KOPT-K1 (cell line): Measurements from ENCODE around the gene SBF2.
"Not testable (repeated sequence)": the region's sequence is repeated elsewhere in the genome, so short reads cannot be mapped to it uniquely, and the experiment has no call there.

Experiments
- H3K27ac ChIP-seq: fragments of 200-600 bp; sonication (generic); 2 replicates; pipeline ENCODE4 v1.5.1; 2016; ENCODE audit warnings: antibody characterized with exemption, mild to moderate bottlenecking, low read depth, low read length; ENCODE audit not compliant: poor library complexity, severe bottlenecking
- H3K36me3 ChIP-seq: fragments of 200-600 bp; sonication (generic); 2 replicates; pipeline ENCODE4 v1.5.1; 2017; ENCODE audit warnings: antibody characterized with exemption, mild to moderate bottlenecking, low read length, moderate library complexity; ENCODE audit not compliant: insufficient read depth
- H3K9me3 ChIP-seq: fragments of 200-600 bp; sonication (generic); 2 replicates; pipeline ENCODE4 v1.5.1; 2017; ENCODE audit warnings: antibody characterized with exemption, low read length, mild to moderate bottlenecking; ENCODE audit not compliant: insufficient read depth, poor library complexity, severe bottlenecking

The SBF2 gene

DNA sequence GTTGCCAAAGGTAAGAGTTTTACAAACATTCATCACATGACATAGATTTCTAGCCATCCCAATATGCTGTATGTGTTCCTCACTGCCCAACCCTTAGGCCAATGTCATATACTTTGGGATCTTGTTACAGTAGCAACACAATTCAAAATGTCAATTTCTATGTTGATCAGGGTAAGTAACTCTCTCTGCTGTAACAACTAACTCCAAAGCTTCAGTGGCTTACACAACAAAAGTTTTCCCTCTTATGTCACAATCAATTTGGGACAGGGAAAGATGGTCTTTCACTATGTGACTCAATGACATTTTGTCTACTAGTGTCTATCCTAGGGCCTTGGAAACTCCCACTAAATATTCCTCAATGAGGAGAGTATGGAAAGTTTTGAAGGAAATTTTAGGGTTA, 144.5 kb downstream of the SBF2 start:
- no peak overlapping the region for H3K27ac ChIP-seq
- H3K36me3 ChIP-seq = no peaks in the 10 kb centered on the region
- H3K9me3 ChIP-seq = peaks cover 5% of the 10 kb centered on the region

DNA sequence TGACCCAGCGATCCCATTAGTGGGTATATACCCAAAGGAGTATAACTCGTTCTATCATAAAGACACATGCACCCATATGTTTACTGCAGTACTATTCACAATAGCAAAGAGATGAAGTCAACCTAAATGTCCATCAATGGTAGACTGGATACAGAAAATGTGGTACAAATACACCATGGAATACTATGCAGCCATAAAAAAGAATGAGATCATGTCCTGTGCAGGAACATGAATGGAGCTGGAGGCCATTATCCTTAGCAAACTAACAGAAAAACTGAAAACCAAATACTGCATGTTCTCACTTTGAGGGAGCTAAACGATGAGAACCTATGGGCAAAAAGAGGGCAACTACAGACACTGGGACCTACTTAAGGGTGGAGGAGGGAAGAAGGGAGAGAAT, 146.8 kb downstream of the SBF2 start:
- no peaks in the 10 kb centered on the region for H3K36me3 ChIP-seq
- H3K9me3 ChIP-seq = peaks cover 5% of the 10 kb centered on the region
- no peak overlapping the region for H3K27ac ChIP-seq

DNA sequence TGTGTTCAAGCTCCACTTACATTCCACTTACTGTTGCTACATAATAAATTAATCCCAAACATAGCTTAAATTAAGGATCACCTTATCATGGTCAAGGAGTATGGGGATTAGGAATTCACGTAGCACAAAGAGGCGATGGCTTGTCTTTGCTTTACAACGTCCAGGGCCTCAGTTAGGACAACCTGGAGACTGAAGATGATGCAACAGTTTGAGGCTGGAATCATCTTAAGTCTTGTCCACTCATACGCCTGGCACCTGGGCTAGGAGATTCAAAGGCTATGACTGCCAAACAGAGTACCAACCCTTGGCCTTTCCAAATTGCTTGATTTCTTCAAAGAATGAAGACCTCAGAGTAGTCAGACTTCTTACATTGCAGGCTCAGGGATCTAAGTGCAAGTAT, 149.1 kb downstream of the SBF2 start:
- Histone ChIP-seq H3K9me3 (peaks cover 5% of the 10 kb centered on the region), H3K27ac (no peak overlapping the region), H3K36me3 (no peaks in the 10 kb centered on the region)

DNA sequence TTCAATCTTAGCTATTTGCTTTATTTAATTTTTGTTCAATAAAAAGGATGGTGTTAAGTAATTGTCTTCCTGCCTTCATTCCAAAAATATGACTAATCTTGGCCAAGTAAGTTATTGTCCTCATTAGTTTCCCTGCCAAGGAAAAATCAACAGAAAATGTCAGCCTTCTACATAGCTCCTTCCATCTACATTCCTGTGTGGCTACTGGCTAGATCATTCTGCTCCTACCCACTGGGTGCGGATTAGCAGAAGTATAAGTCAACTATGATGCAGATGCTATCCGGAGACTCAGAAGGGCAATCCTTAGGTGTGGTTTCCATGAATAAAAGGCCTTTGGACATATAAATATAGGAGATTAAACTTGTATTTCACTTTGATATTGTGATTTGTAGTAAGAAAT, 154.4 kb downstream of the SBF2 start:
- H3K27ac ChIP-seq = no peak overlapping the region
- no peaks in the 10 kb centered on the region for H3K36me3 ChIP-seq
- H3K9me3 ChIP-seq = peaks cover 17% of the 10 kb centered on the region

DNA sequence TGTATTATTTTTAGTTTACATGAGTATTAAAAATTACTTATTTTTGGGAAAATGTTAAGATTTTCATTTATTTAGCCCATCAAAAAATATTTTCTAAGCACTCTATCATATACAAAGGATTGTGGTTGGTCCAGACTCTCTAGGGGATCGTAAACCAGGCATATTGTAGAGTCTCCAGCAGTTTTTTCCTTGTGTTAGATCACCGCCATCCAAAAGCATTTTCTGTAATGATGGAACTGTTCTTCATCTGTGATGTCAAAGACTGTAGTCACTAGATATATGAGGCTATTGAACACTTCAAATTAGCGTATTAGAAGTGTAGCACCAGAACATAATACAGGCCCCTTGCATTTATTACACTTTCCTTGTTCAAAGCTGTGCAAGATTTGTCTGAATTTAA, 154.9 kb downstream of the SBF2 start:
- Histone ChIP-seq H3K36me3 (no peaks in the 10 kb centered on the region), H3K9me3 (peaks cover 22% of the 10 kb centered on the region), H3K27ac (no peak overlapping the region)

DNA sequence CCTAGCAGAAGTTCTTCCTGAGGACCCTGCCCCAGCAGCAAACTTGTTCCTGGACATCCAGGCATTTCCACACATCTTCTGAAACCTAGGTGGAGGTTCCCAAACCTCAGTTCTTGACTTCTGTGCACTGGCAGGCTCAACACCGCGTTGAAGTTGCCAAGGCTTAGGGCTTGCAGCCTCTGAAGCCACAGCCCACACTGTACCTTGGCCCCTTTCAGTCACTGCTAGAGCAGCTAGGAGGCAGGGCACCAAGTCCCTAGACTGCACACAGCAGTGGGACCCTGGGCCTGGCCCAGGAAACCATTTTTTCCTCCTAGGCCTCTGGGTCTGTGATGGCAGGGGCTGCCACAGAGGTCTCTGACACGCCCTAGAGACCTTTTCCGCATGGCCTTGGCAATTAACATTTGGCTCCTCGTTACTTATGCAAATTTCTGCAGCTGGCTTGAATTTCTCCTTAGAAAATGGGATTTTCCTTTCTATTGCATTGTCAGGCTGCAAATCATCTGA, 159.0 kb downstream of the SBF2 start:
- H3K36me3 ChIP-seq = no peaks in the 10 kb centered on the region
- H3K27ac ChIP-seq = no peak overlapping the region
- H3K9me3 ChIP-seq = peaks cover 22% of the 10 kb centered on the region

DNA sequence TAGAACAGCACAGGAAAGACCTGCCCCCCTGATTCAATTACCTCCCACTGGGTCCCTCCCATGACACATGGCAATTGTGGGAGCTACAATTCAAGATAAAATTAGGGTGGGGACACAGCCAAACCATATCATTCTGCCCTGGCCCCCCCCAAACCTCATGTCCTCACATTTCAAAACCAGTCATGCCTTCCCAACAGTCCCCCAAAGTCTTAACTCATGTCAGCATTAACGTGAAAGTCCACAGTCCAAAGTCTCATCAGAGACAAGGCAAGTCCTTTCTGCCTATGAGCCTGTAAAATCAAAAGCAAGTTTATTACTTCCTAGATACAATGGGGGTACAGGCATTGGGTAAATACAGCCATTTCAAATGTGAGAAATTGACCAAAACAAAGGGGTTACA, 159.8 kb downstream of the SBF2 start:
- not testable (repeated sequence) for H3K36me3 ChIP-seq, H3K27ac ChIP-seq
- H3K9me3 ChIP-seq = peaks cover 22% of the 10 kb centered on the region

DNA sequence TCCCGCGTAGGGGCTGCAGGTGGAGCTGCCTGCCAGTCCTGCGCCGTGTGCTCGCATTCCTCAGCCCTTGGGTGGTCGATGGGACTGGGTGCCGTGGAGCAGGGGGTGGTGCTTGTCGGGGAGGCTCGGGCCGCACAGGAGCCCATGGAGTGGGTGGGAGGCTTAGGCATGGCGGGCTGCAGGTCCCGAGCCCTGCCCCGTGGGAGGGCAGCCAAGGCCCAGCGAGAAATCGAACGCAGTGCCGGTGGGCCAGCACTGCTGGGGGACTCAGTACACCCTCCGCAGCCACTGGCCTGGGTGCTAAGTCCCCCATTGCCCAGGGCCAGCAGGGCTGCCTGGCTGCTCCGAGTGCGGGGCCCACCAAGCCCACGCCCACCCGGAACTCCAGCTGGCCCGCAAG, 160.8 kb downstream of the SBF2 start:
- not testable (repeated sequence) for H3K36me3 ChIP-seq, H3K27ac ChIP-seq
- H3K9me3 ChIP-seq = peaks cover 22% of the 10 kb centered on the region

DNA sequence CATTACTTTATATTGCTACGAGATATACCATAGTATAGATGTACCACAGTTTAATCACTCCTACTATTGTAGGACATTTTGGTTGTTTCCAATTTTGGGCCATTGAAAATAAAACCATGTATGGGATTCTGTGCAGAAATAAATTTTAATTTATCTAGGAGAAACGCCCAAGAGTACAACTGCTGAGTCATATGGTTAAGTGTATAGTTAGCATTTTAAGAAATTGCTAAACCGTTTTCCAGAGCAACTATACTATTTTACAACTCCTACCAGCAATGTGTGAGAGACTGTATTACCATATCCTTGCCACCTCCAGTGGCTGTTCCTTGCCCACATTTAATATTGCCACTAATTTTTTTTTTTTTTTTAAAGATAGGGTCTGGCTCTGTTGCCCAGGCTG, 163.1 kb downstream of the SBF2 start:
- peaks cover 18% of the 10 kb centered on the region for H3K9me3 ChIP-seq
- H3K36me3 ChIP-seq = no peaks in the 10 kb centered on the region
- no peak overlapping the region for H3K27ac ChIP-seq

DNA sequence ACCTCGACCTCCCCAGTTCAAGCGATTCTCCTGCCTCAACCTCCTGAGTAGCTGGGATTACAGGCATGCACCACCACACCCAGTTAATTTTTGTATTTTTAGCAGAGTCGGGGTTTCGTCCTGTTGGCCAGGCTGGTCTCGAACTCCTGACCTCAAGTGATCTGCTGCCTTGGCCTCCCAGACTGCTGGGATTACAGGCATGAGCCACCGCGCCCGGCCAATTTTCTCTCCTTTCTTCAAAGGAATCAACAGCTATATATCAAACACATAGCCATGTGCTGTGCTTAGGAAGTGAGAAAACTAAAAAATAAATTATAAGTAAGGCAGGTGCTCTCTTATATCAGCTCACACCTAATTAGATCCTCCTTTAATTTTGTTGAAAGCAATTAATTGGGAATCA, 164.8 kb downstream of the SBF2 start:
- not testable (repeated sequence) for H3K36me3 ChIP-seq, H3K27ac ChIP-seq, H3K9me3 ChIP-seq

DNA sequence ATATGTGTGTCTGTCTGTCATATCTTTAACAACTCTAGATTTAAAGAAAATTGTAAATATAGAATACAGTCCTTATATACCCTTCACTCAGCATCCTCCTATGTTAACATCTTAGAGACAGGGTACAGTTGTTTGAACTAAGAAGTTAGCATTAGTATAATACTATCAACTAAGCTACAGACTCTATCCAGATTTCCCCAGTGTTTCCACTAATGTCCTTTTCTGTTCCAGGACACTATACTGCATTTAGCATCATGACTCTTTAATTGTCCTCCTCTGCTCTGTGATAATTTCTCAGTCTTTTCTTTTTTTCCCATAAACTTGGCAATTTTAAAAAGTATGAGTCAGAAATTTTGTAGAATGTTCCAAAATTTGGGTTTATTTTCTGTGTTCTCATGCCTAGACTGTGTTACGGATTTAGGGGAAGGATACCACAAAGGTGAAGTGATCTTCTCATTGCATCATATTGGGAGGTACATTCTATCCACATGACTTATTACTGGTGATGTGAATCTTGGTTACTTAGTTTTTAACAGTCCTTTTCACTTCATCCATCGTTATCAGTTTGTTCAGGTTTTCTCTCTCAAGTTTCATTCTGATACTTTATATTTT, 168.4 kb downstream of the SBF2 start:
- no peaks in the 10 kb centered on the region for H3K36me3 ChIP-seq
- no peak overlapping the region for H3K27ac ChIP-seq
- no peaks in the 10 kb centered on the region for H3K9me3 ChIP-seq

DNA sequence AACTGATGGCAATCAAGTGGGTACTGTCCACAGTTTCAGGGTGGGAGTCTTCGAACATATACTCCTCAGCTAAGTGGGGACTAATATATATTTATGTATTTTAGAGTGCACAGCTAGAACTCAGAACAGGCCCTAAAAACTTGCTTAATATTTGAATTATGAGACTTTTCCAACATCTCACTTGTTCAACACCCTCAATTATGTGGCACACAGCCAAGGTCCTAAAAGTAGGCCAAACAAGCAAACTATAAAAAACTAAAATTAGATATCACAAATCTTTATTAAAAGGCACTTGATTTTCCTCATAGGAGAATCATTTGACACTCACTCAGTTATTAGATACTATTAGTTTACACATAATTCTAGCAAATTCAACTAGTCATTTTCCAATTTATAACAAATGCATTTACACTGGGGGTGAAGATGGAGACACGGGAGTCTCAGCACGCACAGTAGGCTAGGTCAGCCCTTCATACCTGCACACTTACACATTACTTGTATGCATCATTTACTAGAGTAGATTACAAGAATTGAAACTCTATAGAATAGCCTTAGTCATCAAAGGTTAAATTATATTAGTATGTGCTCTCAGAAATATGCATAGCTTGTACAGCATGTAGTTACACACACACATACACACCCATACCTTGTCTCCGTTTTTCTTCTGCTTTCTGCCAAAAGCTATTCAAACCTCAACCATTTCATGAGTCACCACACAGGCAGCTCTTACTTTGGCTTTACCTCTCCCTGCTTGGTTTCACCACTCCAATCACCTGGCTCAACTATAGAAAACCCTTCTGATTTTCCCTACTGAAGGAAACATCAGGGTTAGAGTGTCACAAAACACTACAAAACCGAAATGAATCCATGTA, 171.5 kb downstream of the SBF2 start:
- Histone ChIP-seq H3K9me3 (no peaks in the 10 kb centered on the region), H3K27ac (no peak overlapping the region), H3K36me3 (no peaks in the 10 kb centered on the region)

DNA sequence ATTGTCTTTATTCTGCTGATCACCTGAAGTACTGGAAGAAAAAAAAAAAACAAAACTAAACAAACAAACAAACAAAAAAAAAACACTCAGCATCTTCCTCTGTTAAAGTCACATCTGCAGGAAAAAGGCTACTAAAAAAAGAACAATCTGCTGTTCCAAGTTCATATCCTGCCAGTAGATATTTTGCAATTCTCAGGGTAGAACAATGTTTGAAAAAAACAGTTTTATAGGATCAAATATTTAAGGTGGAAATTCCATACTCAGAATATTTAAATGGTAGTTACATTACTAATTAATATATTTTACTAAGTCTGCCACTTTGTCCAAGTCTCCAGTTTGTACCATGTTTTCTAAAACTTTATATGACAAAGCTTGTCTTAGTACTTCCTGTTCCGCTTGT, 175.2 kb downstream of the SBF2 start:
- Histone ChIP-seq H3K36me3 (no peaks in the 10 kb centered on the region), H3K27ac (no peak overlapping the region), H3K9me3 (no peaks in the 10 kb centered on the region)

DNA sequence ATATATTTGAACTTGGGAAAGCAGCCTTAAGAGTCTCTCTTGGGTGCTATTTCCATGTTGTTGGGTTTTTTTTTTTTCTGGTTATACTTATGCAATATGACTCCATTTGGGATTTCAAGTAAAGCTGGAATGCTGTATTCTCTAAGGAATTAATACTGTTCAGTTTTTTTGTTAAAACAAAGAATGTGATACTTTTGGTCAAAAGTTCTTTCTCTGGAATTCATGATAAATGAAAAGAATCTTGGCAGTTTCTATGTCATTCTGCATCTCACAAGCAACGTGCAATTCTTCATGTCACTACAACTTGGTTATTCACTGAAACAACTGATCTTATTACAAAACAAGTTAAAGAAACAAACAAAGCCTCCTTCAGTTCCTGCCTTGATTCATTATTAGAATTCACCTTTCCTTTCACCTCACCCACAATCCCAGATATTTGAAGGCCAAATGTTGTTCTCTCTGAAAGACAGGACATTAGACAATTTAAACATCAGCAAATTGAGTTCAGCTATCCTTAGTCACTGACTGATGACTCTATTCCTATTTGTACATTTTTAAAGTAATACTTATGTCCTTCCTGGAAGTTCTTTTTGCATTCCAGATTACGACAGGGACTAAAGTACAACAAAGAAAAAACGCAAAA, 176.2 kb downstream of the SBF2 start:
- H3K9me3 ChIP-seq = no peaks in the 10 kb centered on the region
- no peaks in the 10 kb centered on the region for H3K36me3 ChIP-seq
- H3K27ac ChIP-seq = no peak overlapping the region

DNA sequence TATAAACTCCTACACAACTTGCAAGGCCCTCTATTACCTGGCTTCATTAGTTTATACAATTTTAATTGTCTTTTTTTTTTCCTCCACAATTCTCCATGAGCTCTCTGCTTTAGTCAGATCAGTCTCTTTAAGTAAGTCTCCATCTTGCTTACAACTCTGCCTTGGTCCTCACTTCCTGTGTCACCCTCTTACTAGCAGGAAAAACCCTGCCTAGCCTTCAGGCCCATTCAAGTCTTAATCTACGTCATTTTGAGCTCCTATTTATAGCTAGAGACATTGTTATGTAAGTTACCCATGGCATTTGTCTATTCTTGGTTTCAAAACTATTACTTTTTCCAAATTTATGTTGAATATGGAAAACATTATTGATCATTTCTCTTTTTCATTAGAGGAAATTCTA, 177.4 kb downstream of the SBF2 start:
- no peaks in the 10 kb centered on the region for H3K36me3 ChIP-seq
- no peak overlapping the region for H3K27ac ChIP-seq
- H3K9me3 ChIP-seq = no peaks in the 10 kb centered on the region
